PFSK-1 (cell line): ENCODE data around the gene TCF3.

Experiments
- POLR2AphosphoS5 ChIP-seq: IDR thresholded peaks from 2 replicates; pipeline ENCODE4 v1.6.1; 2012; ENCODE audit warnings: low read depth, mild to moderate bottlenecking, control low read depth, low read length, moderate library complexity
- REST ChIP-seq, 2 experiments: IDR thresholded peaks; 2 replicates each; pipeline versions ENCODE4 v1.6.1 to v1.8.0; 2011 to 2012; ENCODE audit warnings: low read depth in 2 of 2, low read length in 2 of 2, control low read depth in 1 of 2, inconsistent platforms in 1 of 2, mild to moderate bottlenecking in 1 of 2, moderate library complexity in 1 of 2; ENCODE audit not compliant: insufficient read depth in 1 of 2
- SIN3A ChIP-seq: IDR thresholded peaks from 2 replicates; pipeline ENCODE4 v1.6.1; 2012; ENCODE audit warnings: mild to moderate bottlenecking, low read length, moderate library complexity, borderline replicate concordance; ENCODE audit not compliant: insufficient read depth
- TAF1 ChIP-seq: IDR thresholded peaks from 2 replicates; pipeline ENCODE4 v1.6.1; 2012; ENCODE audit warnings: low read length, control low read depth, borderline replicate concordance; ENCODE audit not compliant: insufficient read depth

- no peak for TF ChIP-seq REST (IDR thresholded peaks at IDR 0.05; ENCODE audit: insufficient read depth in 1 of 2, low read depth in 2 of 2, low read length in 2 of 2)
- no peak for TF ChIP-seq TAF1
- no peak for TF ChIP-seq POLR2AphosphoS5
- TF ChIP-seq SIN3A, result no peak
These were observed 50.2 kb downstream of the TCF3 start for GRCh38 chr19:1602091-1602707.
